ENCODE results near the gene SLC8A1. TPM values are rescaled to one million over a fixed set of nuclear protein-coding genes. Genes with fewer than 3 reads are reported as not detected.

SLC8A1 gene
- total RNA-seq, 3 donors from 2014 or later: 8.2 to 14.2 (median 12.2) TPM

GRCh38 chr2:40352703-40353099 lies 99.2 kb downstream of the SLC8A1 start:
- intact Hi-C loops (cut with DNase I; ENCODE audit: low total_unique reads): no loop called here

GRCh38 chr2:40352041-40352702 lies 99.7 kb downstream of the SLC8A1 start:
- Histone ChIP-seq H3K27me3 (no peaks in the 10 kb centered on the region), H3K4me3 (no peak overlapping the region)
- intact Hi-C loops (cut with DNase I; ENCODE audit: low total_unique reads): no loop called here

More at GRCh38 chr2:40352703-40353099, 99.2 kb downstream of the SLC8A1 start:
- H3K9me3 ChIP-seq: no peaks in the 10 kb centered on the region
- no peak overlapping the region for H3K4me3 ChIP-seq
- no peaks in the 10 kb centered on the region for H3K36me3 ChIP-seq
- TF ChIP-seq POLR2A (IDR thresholded peaks at IDR 0.05) (no peak), POLR2AphosphoS5 (IDR thresholded peaks at IDR 0.05) (no peak), CTCF (IDR thresholded peaks at IDR 0.05) (no peak)
- DNase-seq (ENCODE audit: low spot score in 2 of 2): no peak
- H3K27me3 ChIP-seq: no peaks in the 10 kb centered on the region
- H3K4me1 ChIP-seq: no peaks in the 10 kb centered on the region
- H3K27ac ChIP-seq: peak overlapping the region in 1 of 2 donors; percentile 54

GRCh38 chr2:40348665-40349064 lies 103.2 kb downstream of the SLC8A1 start:
- no peak for DNase-seq (ENCODE audit: low spot score in 2 of 2)
- no peaks in the 10 kb centered on the region for H3K4me1 ChIP-seq
- intact Hi-C loops (cut with DNase I; ENCODE audit: low total_unique reads): no loop called here
- H3K27me3 ChIP-seq: no peaks in the 10 kb centered on the region
- TF ChIP-seq POLR2AphosphoS5 (IDR thresholded peaks at IDR 0.05): no peak
- no peak for TF ChIP-seq POLR2A (IDR thresholded peaks at IDR 0.05)
- no peak for TF ChIP-seq CTCF (IDR thresholded peaks at IDR 0.05)
- no peak overlapping the region for H3K27ac ChIP-seq
- no peak overlapping the region for H3K4me3 ChIP-seq
- no peaks in the 10 kb centered on the region for H3K36me3 ChIP-seq
- no peaks in the 10 kb centered on the region for H3K9me3 ChIP-seq

More at GRCh38 chr2:40352041-40352702, 99.7 kb downstream of the SLC8A1 start:
- H3K36me3 ChIP-seq: no peaks in the 10 kb centered on the region
- no peaks in the 10 kb centered on the region for H3K9me3 ChIP-seq
- TF ChIP-seq POLR2A (IDR thresholded peaks at IDR 0.05) (no peak), POLR2AphosphoS5 (IDR thresholded peaks at IDR 0.05) (no peak), CTCF (IDR thresholded peaks at IDR 0.05) (no peak)
- H3K27ac ChIP-seq: peak overlapping the region in 1 of 2 donors; percentile 54
- no peak for DNase-seq (ENCODE audit: low spot score in 2 of 2)
- no peaks in the 10 kb centered on the region for H3K4me1 ChIP-seq

GRCh38 chr2:40348038-40348437 lies 103.9 kb downstream of the SLC8A1 start:
- Histone ChIP-seq H3K9me3 (no peaks in the 10 kb centered on the region), H3K36me3 (no peaks in the 10 kb centered on the region), H3K27ac (no peak overlapping the region), H3K4me3 (no peak overlapping the region), H3K27me3 (no peaks in the 10 kb centered on the region), H3K4me1 (no peaks in the 10 kb centered on the region)
- DNase-seq (ENCODE audit: low spot score in 2 of 2): no peak
- intact Hi-C loops (cut with DNase I; ENCODE audit: low total_unique reads): no loop called here
- no peak for TF ChIP-seq POLR2A (IDR thresholded peaks at IDR 0.05)
- TF ChIP-seq CTCF (IDR thresholded peaks at IDR 0.05): no peak
- no peak for TF ChIP-seq POLR2AphosphoS5 (IDR thresholded peaks at IDR 0.05)

DNA sequence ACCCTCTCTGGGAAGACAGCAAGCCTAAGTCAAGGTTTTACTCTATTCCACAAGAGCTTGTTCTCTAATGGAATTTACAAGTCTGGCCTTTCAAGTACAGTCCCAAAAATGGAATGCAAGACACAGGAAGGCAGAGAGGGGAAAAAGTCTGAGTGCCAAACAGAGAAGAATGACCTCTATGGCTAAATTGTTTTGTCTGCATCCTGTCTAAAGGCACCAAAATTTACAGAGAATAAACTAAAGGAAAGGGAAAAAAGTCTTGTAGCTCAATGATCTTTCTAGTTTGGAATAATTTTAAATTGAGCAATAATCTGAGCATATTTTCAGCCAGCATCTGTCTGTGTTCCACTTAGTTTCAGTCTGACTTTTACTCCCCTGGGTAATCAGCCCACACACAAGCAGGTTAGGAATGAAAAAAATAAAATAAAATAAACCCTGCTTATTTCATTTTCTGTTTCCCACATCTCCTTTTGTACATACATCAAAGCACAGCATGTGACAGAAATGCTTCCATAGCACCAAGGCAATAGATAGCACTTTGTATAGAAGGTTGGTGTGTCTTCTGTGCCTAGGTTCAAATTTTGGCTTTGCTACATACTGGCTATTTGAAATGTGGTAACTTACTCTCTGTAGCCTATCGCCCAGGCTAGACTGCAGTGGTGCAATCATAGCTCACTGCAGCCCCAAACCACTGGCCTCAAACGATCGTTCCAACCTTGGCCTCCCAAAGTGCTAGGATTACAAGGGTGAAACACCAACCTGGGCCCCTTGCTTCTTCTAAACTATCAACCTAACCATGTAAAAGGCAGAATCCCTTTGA lies 105.1 kb downstream of the SLC8A1 start:
- intact Hi-C loops (cut with DNase I; ENCODE audit: low total_unique reads): no loop called here
- Histone ChIP-seq H3K27ac (peak overlapping the region in 1 of 2 donors; percentile 33), H3K4me1 (no peaks in the 10 kb centered on the region), H3K9me3 (no peaks in the 10 kb centered on the region), H3K27me3 (no peaks in the 10 kb centered on the region), H3K4me3 (no peak overlapping the region), H3K36me3 (no peaks in the 10 kb centered on the region)
- no peak for TF ChIP-seq POLR2AphosphoS5 (IDR thresholded peaks at IDR 0.05)
- no peak for DNase-seq (ENCODE audit: low spot score in 2 of 2)

Measured in breast epithelium (tissue), 4 donors.